Measurements from ENCODE around the gene MRPL41. TPM values are rescaled to one million over a fixed set of nuclear protein-coding genes. Genes with fewer than 3 reads are reported as not detected.
A peak's percentile ranks its signal among the peaks of the same experiment; 100 is the strongest.
"Not testable (repeated sequence)": the region's sequence is repeated elsewhere in the genome, so short reads cannot be mapped to it uniquely, and the experiment has no call there.

Gene MRPL41
- polyA plus RNA-seq, 6 donors from 2014 or later: 13.7 to 21.6 (median 19.9) TPM

DNA sequence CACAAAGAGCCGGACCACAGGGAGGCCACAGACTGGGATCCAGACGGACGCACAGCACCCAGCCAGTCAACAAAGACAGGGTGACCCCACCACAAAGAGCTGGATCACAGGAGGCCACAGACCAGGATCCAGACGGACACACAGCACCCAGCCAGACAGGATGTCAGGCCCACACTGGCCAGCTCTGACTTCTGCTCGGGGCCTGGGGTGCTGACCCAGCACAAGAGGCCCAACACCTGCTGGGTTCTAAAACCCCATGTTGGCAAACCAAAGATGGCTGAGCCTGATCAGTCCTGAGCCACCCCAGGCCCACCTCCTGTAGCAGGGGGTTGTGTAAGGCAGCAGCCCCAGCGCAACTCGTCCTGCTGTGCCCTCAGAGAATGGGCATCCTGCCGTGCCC lies 32.3 kb downstream of the MRPL41 start:
- DNase-seq (no peak), ATAC-seq (ENCODE audit: low read depth in 2 of 2) (no peak)
- Mint-ChIP-seq H3K27me3 (no peaks in the 10 kb centered on the region), H3K36me3 (peaks cover 6 to 8% of the 10 kb centered on the region in 2 donors), H3K4me1 (peaks cover 8 to 19% (median 8%) of the 10 kb centered on the region in 3 donors), H3K9me3 (no peaks in the 10 kb centered on the region), H3K4me3 (peak overlapping the region in 1 of 8 donors; percentile 61), H3K27ac (peak overlapping the region in 1 of 6 donors; percentile 20)

DNA sequence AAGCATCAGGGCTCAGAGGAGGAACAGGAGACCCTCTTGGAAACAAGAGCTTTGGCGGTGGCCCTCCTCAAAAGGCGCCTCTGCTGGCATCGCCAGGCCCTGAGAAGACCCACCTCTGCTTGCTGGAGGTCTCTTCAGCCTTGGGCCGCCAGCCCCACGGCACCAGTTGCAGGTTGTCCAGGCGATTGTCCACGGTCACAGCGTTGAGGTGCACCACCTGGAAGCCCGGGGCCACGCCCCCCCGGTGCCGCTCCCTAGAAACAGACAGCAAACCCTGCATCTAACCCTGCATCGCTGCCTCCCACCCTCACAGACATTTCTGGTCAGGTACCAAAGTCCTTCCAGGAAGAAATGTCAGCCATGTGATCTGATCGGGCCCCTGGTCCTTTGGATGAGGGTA lies 35.2 kb downstream of the MRPL41 start:
- ATAC-seq (ENCODE audit: low read depth in 2 of 2) (no peak), DNase-seq (no peak)
- H3K27ac Mint-ChIP-seq: no peak overlapping the region
- H3K9me3 Mint-ChIP-seq: no peaks in the 10 kb centered on the region
- H3K36me3 Mint-ChIP-seq: peaks cover 6 to 8% of the 10 kb centered on the region in 2 donors
- no peaks in the 10 kb centered on the region for H3K27me3 Mint-ChIP-seq
- peaks cover 12 to 27% (median 14%) of the 10 kb centered on the region in 3 donors for H3K4me1 Mint-ChIP-seq
- H3K4me3 Mint-ChIP-seq: peak overlapping the region in 2 of 8 donors; percentile 63 to 88

DNA sequence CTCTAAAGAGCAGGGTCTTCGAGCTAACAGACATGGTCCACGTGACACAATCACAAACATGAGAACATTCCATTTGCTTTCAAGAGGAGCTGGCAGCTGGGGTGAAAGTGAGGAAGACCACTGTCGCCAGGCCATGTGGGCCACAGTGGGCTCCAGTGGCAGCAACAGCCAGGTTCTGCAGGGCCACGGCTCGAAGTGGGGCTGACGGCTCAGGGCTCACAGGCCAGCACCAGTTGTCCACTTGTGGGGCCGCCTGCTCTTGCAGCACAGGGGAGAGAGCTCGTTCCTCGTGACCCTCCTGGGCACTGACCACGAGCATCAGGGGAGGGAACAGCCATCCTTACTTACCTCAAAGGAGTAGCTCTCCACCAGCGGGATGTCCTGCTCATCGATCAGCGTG lies 36.6 kb downstream of the MRPL41 start:
- Mint-ChIP-seq H3K4me1 (peaks cover 12 to 27% (median 14%) of the 10 kb centered on the region in 3 donors), H3K27me3 (no peaks in the 10 kb centered on the region), H3K9me3 (no peaks in the 10 kb centered on the region), H3K27ac (no peak overlapping the region), H3K4me3 (peak overlapping the region in 5 of 8 donors; percentile 39 to 88 (median 61)), H3K36me3 (peaks cover 6 to 8% of the 10 kb centered on the region in 2 donors)
- DNase-seq (no peak), ATAC-seq (ENCODE audit: low read depth in 2 of 2) (no peak)

DNA sequence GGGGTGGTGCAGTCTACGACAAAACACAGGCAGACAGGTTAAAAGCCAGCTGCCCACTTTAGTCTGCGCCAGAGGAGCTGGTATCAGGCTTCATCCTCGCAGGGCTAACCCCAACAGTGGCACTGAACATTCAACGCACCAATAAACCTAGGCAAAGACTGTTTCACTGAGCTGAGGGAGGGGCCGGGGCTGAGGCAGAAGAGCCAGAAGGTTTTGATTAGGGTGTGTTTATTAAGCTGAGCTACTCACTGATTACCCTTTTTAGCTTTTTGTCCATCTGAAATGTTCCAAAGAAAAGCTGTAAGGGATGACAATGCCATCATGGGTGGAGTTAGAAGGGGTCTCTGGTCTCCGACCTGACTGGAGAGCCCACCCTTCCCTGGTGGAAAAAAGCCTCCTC lies 37.2 kb downstream of the MRPL41 start:
- Mint-ChIP-seq H3K4me3 (peak overlapping the region; percentile 61 to 92 (median 85)), H3K9me3 (no peaks in the 10 kb centered on the region), H3K36me3 (peaks cover 6 to 8% of the 10 kb centered on the region in 2 donors), H3K4me1 (peaks cover 12 to 27% (median 14%) of the 10 kb centered on the region in 3 donors), H3K27ac (peak overlapping the region in 1 of 6 donors; percentile 47), H3K27me3 (no peaks in the 10 kb centered on the region)
- DNase-seq: no peak
- ATAC-seq (ENCODE audit: low read depth in 2 of 2): no peak

DNA sequence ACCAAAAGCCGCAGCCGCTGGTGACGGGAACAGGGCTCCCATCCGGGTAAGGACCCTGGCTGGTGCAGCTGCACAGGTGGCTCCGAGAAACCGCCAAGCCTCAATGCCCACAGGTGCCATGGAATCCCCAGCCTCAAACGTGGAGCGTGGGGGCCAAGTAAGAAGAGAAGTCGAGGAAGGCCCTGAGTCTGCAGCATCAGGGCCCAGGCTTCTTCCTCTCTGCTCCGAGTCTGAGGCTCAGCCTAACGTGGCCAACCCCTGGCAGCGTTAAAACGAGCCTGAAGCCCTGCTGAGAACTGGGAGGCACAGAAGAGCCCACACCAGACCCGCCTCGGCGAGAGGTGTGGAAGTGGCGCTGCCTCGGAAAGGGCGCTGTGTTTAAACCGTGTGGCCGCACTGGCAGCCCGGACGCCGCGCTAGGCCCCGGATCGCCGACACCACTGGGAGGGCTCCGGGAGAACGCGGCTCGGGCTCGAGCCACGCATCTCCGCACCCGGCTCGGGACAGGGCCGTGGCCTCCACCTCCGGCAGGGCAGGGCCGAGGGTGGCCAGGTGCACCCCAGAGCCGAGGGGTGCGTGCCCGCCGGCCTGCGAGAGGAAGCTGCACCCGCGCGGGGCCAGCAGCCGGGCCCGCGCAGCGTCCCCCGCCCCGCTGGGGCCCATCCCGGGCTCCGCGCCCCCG lies 37.9 kb downstream of the MRPL41 start:
- Mint-ChIP-seq H3K27me3 (no peaks in the 10 kb centered on the region), H3K4me3 (peak overlapping the region; percentile 75 to 92 (median 88)), H3K9me3 (no peaks in the 10 kb centered on the region), H3K36me3 (peaks cover 6 to 8% of the 10 kb centered on the region in 2 donors), H3K4me1 (peaks cover 12 to 27% (median 14%) of the 10 kb centered on the region in 3 donors), H3K27ac (peak overlapping the region in 2 of 6 donors; percentile 57 to 82)
- ATAC-seq (ENCODE audit: low read depth in 2 of 2): no peak
- DNase-seq: no peak

DNA sequence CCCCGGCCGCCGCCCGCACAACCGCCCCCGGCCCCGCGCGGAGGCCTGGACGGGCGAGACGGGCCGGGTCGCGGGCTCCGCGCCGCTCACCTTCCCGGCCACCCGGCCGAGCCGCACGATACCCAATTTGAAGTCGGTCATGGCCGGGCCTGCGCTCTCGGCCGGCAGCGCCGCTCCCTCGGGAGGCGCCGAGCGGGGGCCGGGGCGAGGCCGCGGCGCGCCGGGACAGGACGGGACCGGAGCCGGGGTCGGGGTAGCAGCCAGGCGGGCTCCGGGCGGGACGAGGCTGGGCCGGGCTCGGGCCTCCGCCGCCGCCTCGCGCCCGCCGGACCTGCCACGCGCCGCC lies 38.4 kb downstream of the MRPL41 start:
- DNase-seq (no peak), ATAC-seq (ENCODE audit: low read depth in 2 of 2) (peak; percentile 15 to 18)
- no peaks in the 10 kb centered on the region for H3K27me3 Mint-ChIP-seq
- peak overlapping the region in 2 of 8 donors; percentile 92 for H3K4me3 Mint-ChIP-seq
- H3K4me1 Mint-ChIP-seq: peaks cover 12 to 27% (median 14%) of the 10 kb centered on the region in 3 donors
- peaks cover 6 to 8% of the 10 kb centered on the region in 2 donors for H3K36me3 Mint-ChIP-seq
- H3K27ac Mint-ChIP-seq: peak overlapping the region in 1 of 6 donors; percentile 91
- H3K9me3 Mint-ChIP-seq: no peaks in the 10 kb centered on the region

DNA sequence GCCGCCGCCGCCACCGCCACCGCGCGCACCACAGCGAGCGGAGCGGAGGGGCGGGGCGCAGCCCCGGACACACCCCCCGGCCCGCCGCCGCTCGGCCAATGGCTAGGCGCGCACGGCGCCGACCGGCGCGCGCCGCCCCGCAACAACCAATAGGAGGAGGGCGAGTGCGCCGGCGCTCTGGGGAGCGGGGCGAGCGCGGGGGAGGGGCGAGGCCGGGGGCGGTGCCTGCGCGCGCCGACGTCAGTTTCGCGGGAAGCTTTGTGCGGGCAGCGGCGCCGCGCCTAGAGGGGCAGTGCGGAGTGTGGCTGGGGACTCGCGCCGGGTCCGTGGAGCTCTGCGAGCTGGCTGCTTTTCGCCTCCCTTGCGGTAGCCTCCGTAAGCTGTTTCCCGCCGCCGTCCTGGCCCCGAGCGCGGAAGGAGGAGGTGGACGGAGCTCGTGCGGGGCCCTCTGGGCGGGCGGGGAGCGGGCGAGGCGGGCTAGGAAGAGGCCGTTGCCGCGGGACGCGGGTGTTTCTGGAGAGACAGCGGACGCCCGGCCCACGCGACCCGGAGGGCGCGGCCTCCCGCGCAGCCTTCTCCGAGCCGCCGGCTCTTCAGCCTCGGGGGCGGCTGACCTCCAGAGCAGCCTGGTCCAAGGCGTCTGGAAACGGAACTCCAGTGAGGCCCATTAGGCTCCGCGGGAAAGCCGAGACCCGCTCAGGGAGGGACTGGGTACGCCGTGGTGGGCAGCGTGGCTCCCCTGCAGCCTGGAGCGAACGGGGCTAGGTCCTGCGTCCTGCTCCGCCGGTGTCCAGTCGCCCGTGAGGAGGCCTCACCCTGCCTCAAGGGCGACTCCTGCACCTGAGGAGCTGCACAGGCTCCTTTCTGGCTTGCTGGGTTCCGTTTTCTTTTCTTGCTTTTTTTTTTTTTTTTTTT lies 39.0 kb downstream of the MRPL41 start, which contains the start of gene ZMYND19:
TSS of gene ZMYND19 (minus strand) at position 44 of the 915 bp plus-strand sequence. CDS start 249 bp downstream, outside the sequence.
- peak; percentile 95 to 96 for ATAC-seq (ENCODE audit: low read depth in 2 of 2)
- H3K4me1 Mint-ChIP-seq: peaks cover 12 to 27% (median 14%) of the 10 kb centered on the region in 3 donors
- DNase-seq: peak; percentile 92
- H3K27me3 Mint-ChIP-seq: no peaks in the 10 kb centered on the region
- H3K4me3 Mint-ChIP-seq: peak within 1 kb of the TSS; percentile 92 to 98 (median 96)
- no peaks in the 10 kb centered on the region for H3K9me3 Mint-ChIP-seq
- H3K27ac Mint-ChIP-seq: peak within 1 kb of the TSS; percentile 91 to 98 (median 94)
- H3K36me3 Mint-ChIP-seq: peaks cover 6 to 8% of the 10 kb centered on the region in 2 donors

DNA sequence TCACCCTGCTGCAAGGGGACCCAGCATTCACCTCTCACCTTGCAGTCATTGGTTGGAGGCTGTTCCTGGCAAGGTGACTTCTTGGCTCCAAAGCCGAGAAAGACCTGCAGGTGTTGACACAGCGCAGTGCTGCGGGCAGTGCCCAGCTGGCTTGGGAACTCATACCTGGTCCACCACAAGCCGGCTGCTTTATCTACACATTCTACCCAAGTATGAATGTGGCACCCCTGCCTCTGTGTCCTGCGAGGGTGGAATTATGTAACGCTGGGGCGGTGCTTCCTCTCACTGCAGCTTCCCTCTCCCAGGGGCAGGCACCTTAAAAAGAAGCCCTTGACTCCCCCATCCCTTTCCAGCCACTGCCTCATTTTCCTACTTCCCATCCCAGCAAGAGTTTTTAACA lies 41.1 kb downstream of the MRPL41 start:
- H3K27ac Mint-ChIP-seq: peak overlapping the region in 1 of 6 donors; percentile 59
- no peak for ATAC-seq (ENCODE audit: low read depth in 2 of 2)
- peak overlapping the region in 2 of 8 donors; percentile 55 to 73 for H3K4me3 Mint-ChIP-seq
- H3K27me3 Mint-ChIP-seq: no peaks in the 10 kb centered on the region
- no peaks in the 10 kb centered on the region for H3K9me3 Mint-ChIP-seq
- peaks cover 9 to 27% (median 14%) of the 10 kb centered on the region in 3 donors for H3K4me1 Mint-ChIP-seq
- H3K36me3 Mint-ChIP-seq: peaks cover 0 to 4% of the 10 kb centered on the region in 2 donors
- DNase-seq: no peak

DNA sequence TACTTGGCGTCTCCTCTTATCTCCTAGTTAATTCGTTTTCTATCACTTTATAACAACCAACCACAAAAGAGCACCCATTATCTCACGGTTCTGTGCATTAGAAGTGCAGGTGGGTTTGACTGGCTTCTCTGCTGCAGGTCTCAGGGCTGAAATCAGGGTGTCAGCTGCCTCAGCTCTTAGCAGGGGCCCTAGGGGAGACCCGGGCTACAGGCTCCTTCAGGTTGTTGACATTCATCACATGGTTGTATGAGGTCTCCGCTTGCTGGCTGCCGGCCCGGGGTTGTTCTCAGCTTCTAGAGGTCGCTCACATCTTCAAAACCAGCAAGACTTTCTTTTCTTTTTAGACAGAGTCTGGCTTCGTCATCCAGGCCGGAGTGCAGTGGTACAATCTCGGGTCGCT lies 41.5 kb downstream of the MRPL41 start:
- H3K9me3 Mint-ChIP-seq: no peaks in the 10 kb centered on the region
- no peaks in the 10 kb centered on the region for H3K27me3 Mint-ChIP-seq
- peaks cover 5 to 23% (median 11%) of the 10 kb centered on the region in 3 donors for H3K4me1 Mint-ChIP-seq
- no peak for DNase-seq
- no peaks in the 10 kb centered on the region for H3K36me3 Mint-ChIP-seq
- H3K27ac Mint-ChIP-seq: peak overlapping the region in 1 of 6 donors; percentile 59
- no peak for ATAC-seq (ENCODE audit: low read depth in 2 of 2)
- peak overlapping the region in 3 of 8 donors; percentile 32 to 82 (median 55) for H3K4me3 Mint-ChIP-seq

DNA sequence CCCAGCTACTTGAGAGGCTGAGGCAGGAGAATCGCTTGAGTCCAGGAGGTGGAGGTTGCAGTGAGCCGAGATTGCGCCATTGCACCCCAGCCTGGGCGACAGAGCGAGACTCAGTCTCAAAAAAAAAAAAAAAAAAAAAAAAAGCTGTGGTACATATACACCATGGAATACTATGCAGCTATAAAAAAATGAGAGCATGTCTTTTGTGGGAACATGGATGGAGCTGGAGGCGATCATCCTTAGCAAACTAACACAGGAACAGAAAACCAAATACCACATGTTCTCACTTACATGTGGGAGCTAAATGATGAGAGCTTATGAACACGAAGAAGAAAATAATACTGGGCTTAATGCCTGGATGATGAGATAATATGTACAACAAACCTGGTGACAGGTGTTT lies 44.9 kb downstream of the MRPL41 start:
- ATAC-seq (ENCODE audit: low read depth in 2 of 2); H3K4me3 Mint-ChIP-seq; H3K4me1 Mint-ChIP-seq; H3K27ac Mint-ChIP-seq; H3K27me3 Mint-ChIP-seq; H3K9me3 Mint-ChIP-seq; H3K36me3 Mint-ChIP-seq; DNase-seq: not testable (repeated sequence)

DNA sequence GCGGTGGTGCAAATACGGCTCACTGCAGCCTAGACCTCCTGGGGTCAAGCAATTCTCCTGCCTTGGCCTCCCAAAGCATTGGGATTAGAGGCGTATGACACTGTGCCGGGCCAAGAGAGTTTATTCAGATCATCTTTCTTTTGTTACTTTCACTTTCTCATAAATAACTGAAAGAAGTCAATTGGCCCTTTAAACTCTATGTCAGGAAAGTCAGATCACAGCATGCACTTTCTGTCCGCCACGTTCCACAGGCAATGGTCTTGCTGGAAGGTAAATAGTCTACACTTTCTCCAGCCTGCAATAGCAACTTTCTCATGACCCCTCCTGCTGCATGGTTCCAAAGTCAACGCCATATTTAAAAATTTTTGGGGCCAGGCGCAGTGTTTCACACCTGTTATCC lies 47.3 kb downstream of the MRPL41 start:
- Mint-ChIP-seq H3K27me3 (no peaks in the 10 kb centered on the region), H3K9me3 (no peaks in the 10 kb centered on the region), H3K36me3 (no peaks in the 10 kb centered on the region), H3K27ac (no peak overlapping the region), H3K4me1 (peaks cover 12 to 16% (median 14%) of the 10 kb centered on the region in 3 donors), H3K4me3 (peak overlapping the region in 1 of 8 donors; percentile 21)
- no peak for ATAC-seq (ENCODE audit: low read depth in 2 of 2)
- no peak for DNase-seq

All from naive B cell (primary cell).